ENCODE measurements around the gene NTSR2. TPM values are rescaled to one million over a fixed set of nuclear protein-coding genes. Genes with fewer than 3 reads are reported as not detected.

The NTSR2 gene
- total and polyA plus RNA-seq, 4 donors, result not detected

GRCh38 chr2:11613297-11613696 is 56.7 kb downstream of the NTSR2 start:
- Histone ChIP-seq H3K27me3 (ENCODE audit: control insufficient read depth in 4 of 4, insufficient read depth in 4 of 4, low read length in 3 of 4) (no peaks in the 10 kb centered on the region), H3K4me1 (ENCODE audit: control insufficient read depth in 4 of 4, insufficient read depth in 4 of 4, low read length in 3 of 4) (no peaks in the 10 kb centered on the region), H3K4me3 (ENCODE audit: low read depth in 1 of 3, low read length in 3 of 3) (no peak overlapping the region), H3K9ac (ENCODE audit: low read depth in 1 of 2, low read length in 2 of 2) (no peak overlapping the region), H3K27ac (ENCODE audit: low read depth in 1 of 2, low read length in 2 of 2) (no peak overlapping the region), H3K36me3 (ENCODE audit: control insufficient read depth in 4 of 4, insufficient read depth in 3 of 4, low read depth in 1 of 4, low read length in 3 of 4) (peaks cover 0 to 11% (median under 1%) of the 10 kb centered on the region in 4 donors), H3K9me3 (ENCODE audit: control insufficient read depth in 4 of 4, low read length in 3 of 4) (no peaks in the 10 kb centered on the region)
- TF ChIP-seq CTCF (IDR thresholded peaks at IDR 0.05; ENCODE audit: low read depth, low read length, missing input control) (no peak), FOXA2 (IDR thresholded peaks at IDR 0.05) (no peak), RAD21 (IDR thresholded peaks at IDR 0.05) (no peak), TAF1 (conservative IDR thresholded peaks at IDR 0.05) (no peak), ZBTB33 (IDR thresholded peaks at IDR 0.05) (no peak), RXRA (IDR thresholded peaks at IDR 0.05) (no peak), JUND (IDR thresholded peaks at IDR 0.05) (no peak), FOXA1 (IDR thresholded peaks at IDR 0.05) (no peak), EGR1 (IDR thresholded peaks at IDR 0.05; ENCODE audit: low read depth in 2 of 2) (no peak), GABPA (IDR thresholded peaks at IDR 0.05 in 1 of 2, conservative IDR thresholded peaks at IDR 0.05 in 1 of 2) (no peak)
- 96% methylated on average over 5 of the region's 5 CpGs for WGBS
- DNase-seq (ENCODE audit: low spot score), result no peak

GRCh38 chr2:11612553-11613215 is 57.3 kb downstream of the NTSR2 start:
- WGBS, result 92% methylated on average over 20 of the region's 20 CpGs
- Histone ChIP-seq H3K27ac (ENCODE audit: low read depth in 1 of 2, low read length in 2 of 2) (no peak overlapping the region), H3K36me3 (ENCODE audit: control insufficient read depth in 4 of 4, insufficient read depth in 3 of 4, low read depth in 1 of 4, low read length in 3 of 4) (peaks cover 0 to 11% (median 0%) of the 10 kb centered on the region in 4 donors), H3K4me3 (ENCODE audit: low read depth in 1 of 3, low read length in 3 of 3) (no peak overlapping the region), H3K4me1 (ENCODE audit: control insufficient read depth in 4 of 4, insufficient read depth in 4 of 4, low read length in 3 of 4) (no peaks in the 10 kb centered on the region), H3K9ac (ENCODE audit: low read depth in 1 of 2, low read length in 2 of 2) (no peak overlapping the region), H3K9me3 (ENCODE audit: control insufficient read depth in 4 of 4, low read length in 3 of 4) (no peaks in the 10 kb centered on the region), H3K27me3 (ENCODE audit: control insufficient read depth in 4 of 4, insufficient read depth in 4 of 4, low read length in 3 of 4) (no peaks in the 10 kb centered on the region)
- no peak for DNase-seq (ENCODE audit: low spot score)
- TF ChIP-seq FOXA1 (IDR thresholded peaks at IDR 0.05), result no peak

- no peaks in the 10 kb centered on the region for H3K9me3 ChIP-seq (ENCODE audit: control insufficient read depth in 4 of 4, low read length in 3 of 4)
- H3K27me3 ChIP-seq (ENCODE audit: control insufficient read depth in 4 of 4, insufficient read depth in 4 of 4, low read length in 3 of 4), result no peaks in the 10 kb centered on the region
- H3K4me3 ChIP-seq (ENCODE audit: low read depth in 1 of 3, low read length in 3 of 3), result no peak overlapping the region
- no peak overlapping the region for H3K9ac ChIP-seq (ENCODE audit: low read depth in 1 of 2, low read length in 2 of 2)
- DNase-seq (ENCODE audit: low spot score), result no peak
- H3K36me3 ChIP-seq (ENCODE audit: control insufficient read depth in 4 of 4, insufficient read depth in 3 of 4, low read depth in 1 of 4, low read length in 3 of 4), result peaks cover 0 to 6% (median 0%) of the 10 kb centered on the region in 4 donors
- H3K4me1 ChIP-seq (ENCODE audit: control insufficient read depth in 4 of 4, insufficient read depth in 4 of 4, low read length in 3 of 4), result no peaks in the 10 kb centered on the region
- H3K27ac ChIP-seq (ENCODE audit: low read depth in 1 of 2, low read length in 2 of 2), result no peak overlapping the region
- 97% methylated on average over 5 of the region's 5 CpGs for WGBS
- no peak for TF ChIP-seq TAF1 (conservative IDR thresholded peaks at IDR 0.05)
Measured at GRCh38 chr2:11611251-11611650, 58.7 kb downstream of the NTSR2 start.
